Dendritic cell treated with granulocyte-macrophage colony-stimulating factor and Interleukin-4, amounts not matched to agents 40 ng/mL and 50 ng/mL, for 4 days (primary cell): ENCODE measurements around the gene UBA3.
A peak's percentile ranks its signal among the peaks of the same experiment; 100 is the strongest.

Experiments
- H3K27ac Mint-ChIP-seq: one replicate; pipeline ENCODE4 v1.8.0; 2022; ENCODE audit warnings: mild to moderate bottlenecking, mixed read lengths
- H3K27me3 Mint-ChIP-seq: one replicate; pipeline ENCODE4 v1.8.0; 2022; ENCODE audit warnings: mild to moderate bottlenecking, mixed read lengths
- H3K36me3 Mint-ChIP-seq: one replicate; pipeline ENCODE4 v1.8.0; 2022; ENCODE audit warnings: low read depth, mixed read lengths
- H3K4me1 Mint-ChIP-seq: one replicate; pipeline ENCODE4 v1.8.0; 2022; ENCODE audit warnings: low read depth, mixed read lengths
- H3K4me3 Mint-ChIP-seq: one replicate; pipeline ENCODE4 v1.8.0; 2022; ENCODE audit warnings: mild to moderate bottlenecking, moderate library complexity, mixed read lengths
- H3K9me3 Mint-ChIP-seq: one replicate; pipeline ENCODE4 v1.8.0; 2022; ENCODE audit warnings: mixed read lengths
- intact Hi-C: fragments of 100-400 bp; cut with micrococcal nuclease; formaldehyde crosslinking; loops from one replicate; pipeline ENCODE4 v1.15.0; 2022

The UBA3 gene

DNA sequence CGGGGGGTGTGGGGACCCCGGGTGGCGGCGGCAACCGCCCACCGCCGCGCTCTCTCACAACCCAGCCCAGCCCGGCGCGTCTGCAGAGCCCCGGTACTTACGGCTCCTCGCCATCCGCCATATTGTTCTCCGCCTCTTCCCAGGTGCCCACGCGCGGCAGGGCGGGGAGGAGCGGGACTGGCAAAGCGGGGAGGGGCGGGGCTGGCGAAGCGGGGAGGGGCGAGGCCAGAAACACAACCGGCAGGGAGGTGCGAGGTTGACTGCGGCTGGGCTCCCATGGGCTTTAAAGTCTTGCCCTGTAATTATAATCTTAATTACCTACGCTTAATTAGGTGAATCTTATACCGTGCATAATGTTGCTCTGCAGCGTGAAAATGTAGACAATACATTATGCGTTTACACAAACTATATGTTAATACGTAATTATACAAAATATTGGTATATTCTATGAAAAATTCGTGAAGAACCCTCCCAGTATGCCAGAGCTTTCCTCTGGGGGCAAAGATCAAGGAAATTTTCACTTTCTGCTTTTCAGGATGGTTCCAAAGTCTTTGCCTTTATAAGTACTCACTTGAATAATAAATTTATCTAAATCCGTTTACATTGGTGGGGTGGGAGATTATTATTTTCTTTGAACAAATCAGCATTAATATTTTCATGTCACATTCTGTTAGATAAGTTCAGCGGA is at the start of gene UBA3:
Gene UBA3 (minus strand): TSS at position 133 of the 688 bp plus-strand sequence. CDS start 12 bp downstream, at position 121.
- intact Hi-C loops, result loop anchor here (10.0 kb wide), 1 partner anchor 244 kb away; no protein-coding TSS in a partner anchor
- H3K9me3 Mint-ChIP-seq, result no peaks in the 10 kb centered on the region
- H3K4me1 Mint-ChIP-seq, result peaks cover 45% of the 10 kb centered on the region
- H3K4me3 Mint-ChIP-seq, result peak within 1 kb of the TSS; percentile 76
- H3K27me3 Mint-ChIP-seq, result no peaks in the 10 kb centered on the region
- H3K36me3 Mint-ChIP-seq, result peaks cover 34% of the 10 kb centered on the region
- H3K27ac Mint-ChIP-seq, result peak within 1 kb of the TSS; percentile 81

DNA sequence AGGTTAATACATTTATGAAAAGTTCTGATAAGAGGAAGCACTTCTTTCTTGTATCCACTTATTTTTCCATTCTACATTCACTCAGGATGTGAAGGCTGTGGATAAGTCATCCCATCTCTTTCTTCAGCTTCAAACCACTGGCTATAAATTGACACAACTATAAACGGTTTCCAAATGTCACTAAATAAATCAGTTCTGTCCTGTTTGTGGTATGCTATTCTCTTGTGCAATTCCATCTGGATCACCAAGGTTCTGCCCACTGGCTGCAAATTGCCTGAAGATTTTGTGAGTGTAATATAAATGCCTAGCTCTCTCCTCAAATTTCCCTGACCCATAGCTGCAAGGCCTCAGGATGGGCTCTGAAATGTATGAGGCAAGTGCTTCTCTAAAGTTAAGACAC is 49.4 kb upstream of the UBA3 start:
- peaks cover 7% of the 10 kb centered on the region for H3K9me3 Mint-ChIP-seq
- no peaks in the 10 kb centered on the region for H3K27me3 Mint-ChIP-seq
- H3K4me3 Mint-ChIP-seq, result no peak overlapping the region
- H3K36me3 Mint-ChIP-seq, result no peaks in the 10 kb centered on the region
- intact Hi-C loops, result no loop called here
- no peaks in the 10 kb centered on the region for H3K4me1 Mint-ChIP-seq
- no peak overlapping the region for H3K27ac Mint-ChIP-seq

DNA sequence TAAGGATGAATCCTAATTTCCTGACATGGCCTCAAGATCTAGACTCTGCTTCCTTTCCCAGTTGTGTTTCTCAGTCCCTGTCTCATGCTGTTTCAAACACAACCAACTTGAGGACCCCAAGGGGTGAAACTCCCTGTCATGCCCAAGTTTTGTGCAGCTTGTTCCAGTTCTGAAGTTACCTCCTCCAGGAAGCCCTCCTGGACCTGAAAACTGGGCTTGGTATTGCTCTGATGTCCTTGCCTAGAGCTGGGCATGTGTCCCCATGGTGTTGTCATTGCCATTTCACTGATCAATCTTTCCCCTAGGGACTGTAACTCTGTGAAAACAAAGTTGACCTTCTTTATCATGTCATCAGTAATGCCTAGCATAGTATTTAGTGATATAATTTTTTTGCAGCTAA is 48.3 kb upstream of the UBA3 start:
- intact Hi-C loops, result no loop called here
- no peak overlapping the region for H3K4me3 Mint-ChIP-seq
- H3K27ac Mint-ChIP-seq, result no peak overlapping the region

DNA sequence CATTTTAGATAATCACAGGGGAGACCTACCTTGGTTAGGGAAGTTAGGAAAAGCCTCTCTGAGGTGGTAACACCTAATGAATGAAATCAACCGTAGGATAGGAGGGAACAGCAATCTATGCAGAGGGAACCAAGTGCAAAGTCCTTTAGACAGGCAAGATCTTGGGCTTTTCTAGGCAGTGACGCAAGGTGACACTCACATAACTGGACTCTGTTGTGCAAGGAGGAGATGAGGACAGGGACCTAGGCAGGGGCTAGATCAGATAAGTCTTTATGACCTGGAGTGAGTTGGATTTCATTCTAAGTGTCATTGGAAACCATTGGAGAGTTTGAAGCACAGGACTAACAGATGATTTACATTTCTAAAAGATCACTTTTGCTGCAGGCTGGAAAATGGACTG is 46.8 kb upstream of the UBA3 start:
- no peaks in the 10 kb centered on the region for H3K9me3 Mint-ChIP-seq
- no peaks in the 10 kb centered on the region for H3K4me1 Mint-ChIP-seq
- intact Hi-C loops, result no loop called here
- H3K27me3 Mint-ChIP-seq, result no peaks in the 10 kb centered on the region
- H3K36me3 Mint-ChIP-seq, result no peaks in the 10 kb centered on the region
- H3K4me3 Mint-ChIP-seq, result no peak overlapping the region
- no peak overlapping the region for H3K27ac Mint-ChIP-seq

More for the DNA sequence above, 48.3 kb upstream of the UBA3 start:
- H3K36me3 Mint-ChIP-seq, result no peaks in the 10 kb centered on the region
- peaks cover 7% of the 10 kb centered on the region for H3K9me3 Mint-ChIP-seq
- H3K4me1 Mint-ChIP-seq, result no peaks in the 10 kb centered on the region
- no peaks in the 10 kb centered on the region for H3K27me3 Mint-ChIP-seq

DNA sequence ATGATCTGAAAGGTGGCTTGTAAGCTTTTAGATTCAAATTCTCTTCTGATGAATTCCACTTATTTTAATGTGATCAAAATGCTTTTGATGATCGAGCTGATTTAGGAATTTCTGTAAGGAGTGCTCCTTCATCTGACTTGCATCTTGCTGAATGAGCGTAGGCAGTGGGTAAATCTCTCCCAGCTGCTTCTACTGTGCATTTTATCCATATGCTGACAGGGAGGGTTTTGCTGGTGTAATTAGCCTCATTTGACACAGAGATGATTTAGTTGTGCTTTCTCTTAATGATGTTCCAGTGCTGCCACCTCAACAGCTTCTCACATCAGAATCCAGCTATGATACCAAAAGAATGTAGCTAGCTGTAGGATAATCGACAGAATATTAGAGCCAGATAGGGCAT is 46.1 kb upstream of the UBA3 start:
- intact Hi-C loops, result no loop called here
- Mint-ChIP-seq H3K4me3 (no peak overlapping the region), H3K36me3 (no peaks in the 10 kb centered on the region), H3K9me3 (no peaks in the 10 kb centered on the region), H3K27me3 (no peaks in the 10 kb centered on the region), H3K27ac (no peak overlapping the region), H3K4me1 (no peaks in the 10 kb centered on the region)

DNA sequence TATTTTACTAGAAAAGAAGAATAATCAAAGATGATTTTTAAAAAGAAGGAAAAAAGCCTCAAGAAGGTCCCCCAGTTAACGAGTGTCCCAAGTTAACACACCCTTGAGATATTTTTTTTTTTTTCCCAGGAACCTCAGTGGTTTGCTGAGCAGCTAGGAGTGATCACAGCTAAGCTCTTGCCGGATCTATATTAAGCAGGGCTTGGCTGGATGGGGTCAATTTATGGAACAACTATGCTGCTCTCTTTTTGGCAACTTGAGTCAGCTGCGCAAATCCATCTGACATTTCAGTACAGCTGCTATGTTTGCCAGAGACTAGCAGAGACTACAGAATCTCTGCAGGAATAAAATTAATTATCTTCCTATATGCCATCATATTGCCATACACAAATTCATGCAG is 42.2 kb upstream of the UBA3 start, which contains the start of gene LMOD3:
Gene LMOD3 (minus strand): TSS at position 193 of the 400 bp plus-strand sequence. CDS start 209 bp downstream, outside the sequence.
- Mint-ChIP-seq H3K4me1 (no peaks in the 10 kb centered on the region), H3K4me3 (no peak within 1 kb of the TSS), H3K9me3 (no peaks in the 10 kb centered on the region), H3K27me3 (no peaks in the 10 kb centered on the region), H3K36me3 (no peaks in the 10 kb centered on the region), H3K27ac (no peak within 1 kb of the TSS)
- intact Hi-C loops, result no loop called here

DNA sequence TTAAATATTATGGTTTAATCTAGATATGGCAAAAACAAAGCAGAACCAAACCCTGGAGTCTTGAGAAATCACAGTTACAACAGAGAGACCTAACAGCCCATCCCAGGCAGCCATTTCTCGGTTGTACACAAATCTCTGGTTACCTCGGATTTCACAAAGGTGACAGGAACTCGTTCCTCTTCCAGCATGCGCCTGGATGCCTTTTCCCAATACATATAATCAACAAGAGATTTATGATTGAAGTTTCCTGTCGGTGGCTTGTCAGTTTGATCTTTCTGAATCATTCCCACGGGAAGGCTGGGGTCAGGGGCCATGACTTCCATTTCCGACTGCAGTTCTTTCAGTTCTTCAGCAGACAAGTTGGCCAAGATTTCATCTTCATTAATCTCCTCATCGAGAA is 41.8 kb upstream of the UBA3 start:
- H3K4me1 Mint-ChIP-seq, result no peaks in the 10 kb centered on the region
- H3K27ac Mint-ChIP-seq, result no peak overlapping the region
- H3K4me3 Mint-ChIP-seq, result no peak overlapping the region
- H3K27me3 Mint-ChIP-seq, result no peaks in the 10 kb centered on the region
- intact Hi-C loops, result loop anchor here (2.0 kb wide), 1 partner anchor 549 kb away; no protein-coding TSS in a partner anchor
- H3K9me3 Mint-ChIP-seq, result no peaks in the 10 kb centered on the region
- H3K36me3 Mint-ChIP-seq, result no peaks in the 10 kb centered on the region

DNA sequence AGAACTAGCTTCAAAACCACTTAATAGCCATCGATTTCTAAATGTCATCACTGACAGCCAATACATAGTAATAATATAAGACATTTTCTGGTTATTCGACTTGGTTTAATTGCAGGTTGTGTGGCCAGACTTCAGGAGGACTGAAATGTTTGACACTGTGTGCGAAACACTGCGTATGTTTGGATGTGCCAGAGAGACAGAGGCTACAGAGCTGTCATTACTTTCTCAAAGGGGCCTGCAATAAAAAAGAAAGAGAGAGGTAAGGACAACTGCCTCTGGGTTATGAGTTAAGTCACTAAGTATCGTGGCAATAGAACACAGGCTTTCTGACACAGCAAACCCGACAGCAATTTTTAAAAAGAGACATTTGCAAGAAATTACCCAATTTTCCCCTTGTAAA is 41.3 kb upstream of the UBA3 start:
- H3K9me3 Mint-ChIP-seq, result no peaks in the 10 kb centered on the region
- H3K4me3 Mint-ChIP-seq, result no peak overlapping the region
- no peak overlapping the region for H3K27ac Mint-ChIP-seq
- no peaks in the 10 kb centered on the region for H3K4me1 Mint-ChIP-seq
- H3K36me3 Mint-ChIP-seq, result no peaks in the 10 kb centered on the region
- intact Hi-C loops, result loop anchor here (2.0 kb wide), 1 partner anchor 549 kb away; no protein-coding TSS in a partner anchor
- H3K27me3 Mint-ChIP-seq, result no peaks in the 10 kb centered on the region

DNA sequence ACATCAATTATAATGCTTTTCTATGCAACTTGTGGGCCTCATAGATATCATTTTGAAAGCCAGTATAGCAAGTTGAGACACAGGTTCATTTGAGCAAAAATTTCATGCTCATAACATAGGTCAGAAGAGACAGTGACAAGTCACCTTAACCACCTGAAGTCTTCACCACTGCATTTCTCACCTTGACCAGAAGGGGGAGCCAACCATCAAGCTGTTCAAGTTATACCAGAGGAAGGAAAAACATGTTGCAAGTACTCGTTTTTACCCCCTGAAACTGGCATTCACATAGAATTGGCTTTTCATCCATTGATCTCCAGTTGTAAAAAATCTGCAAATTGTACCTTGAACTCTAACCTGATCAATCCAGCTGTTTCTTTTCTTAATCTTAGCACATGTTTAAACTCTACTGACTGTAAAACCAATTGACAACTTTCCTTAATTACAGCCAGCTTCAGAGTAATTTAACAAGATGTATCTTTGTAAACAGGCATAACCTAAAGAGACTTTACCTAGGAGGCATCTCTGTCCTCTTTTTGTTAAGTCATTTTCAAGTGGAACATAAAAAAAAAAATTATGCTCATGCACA is 40.8 kb upstream of the UBA3 start:
- Mint-ChIP-seq H3K27me3 (no peaks in the 10 kb centered on the region), H3K9me3 (no peaks in the 10 kb centered on the region), H3K4me3 (no peak overlapping the region), H3K27ac (no peak overlapping the region), H3K4me1 (no peaks in the 10 kb centered on the region), H3K36me3 (no peaks in the 10 kb centered on the region)
- intact Hi-C loops, result loop anchor here (2.0 kb wide), 1 partner anchor 550 kb away; no protein-coding TSS in a partner anchor

DNA sequence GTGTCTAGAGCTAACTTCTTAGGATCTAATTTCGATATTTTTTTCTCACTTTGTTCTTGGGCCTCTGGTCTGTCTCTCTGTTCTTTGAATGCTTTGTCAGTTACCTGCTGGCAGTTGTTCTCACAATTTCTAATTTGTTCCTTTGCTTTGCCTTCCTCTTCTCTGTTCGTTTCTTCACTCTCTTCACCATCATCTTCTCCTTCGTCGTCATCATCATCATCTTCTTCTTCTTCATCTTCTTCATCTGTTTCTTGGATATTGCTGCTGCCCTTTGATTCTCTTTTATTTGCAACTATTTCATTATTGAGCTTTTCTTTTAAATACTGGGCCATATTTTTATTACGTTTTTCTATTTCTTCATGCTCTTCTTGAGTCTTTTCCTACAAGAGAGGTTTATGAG is 39.5 kb upstream of the UBA3 start:
- Mint-ChIP-seq H3K9me3 (no peaks in the 10 kb centered on the region), H3K27me3 (no peaks in the 10 kb centered on the region), H3K4me1 (no peaks in the 10 kb centered on the region), H3K4me3 (no peak overlapping the region), H3K36me3 (no peaks in the 10 kb centered on the region), H3K27ac (no peak overlapping the region)
- intact Hi-C loops, result loop anchor here (2.0 kb wide), 1 partner anchor 551 kb away; no protein-coding TSS in a partner anchor

DNA sequence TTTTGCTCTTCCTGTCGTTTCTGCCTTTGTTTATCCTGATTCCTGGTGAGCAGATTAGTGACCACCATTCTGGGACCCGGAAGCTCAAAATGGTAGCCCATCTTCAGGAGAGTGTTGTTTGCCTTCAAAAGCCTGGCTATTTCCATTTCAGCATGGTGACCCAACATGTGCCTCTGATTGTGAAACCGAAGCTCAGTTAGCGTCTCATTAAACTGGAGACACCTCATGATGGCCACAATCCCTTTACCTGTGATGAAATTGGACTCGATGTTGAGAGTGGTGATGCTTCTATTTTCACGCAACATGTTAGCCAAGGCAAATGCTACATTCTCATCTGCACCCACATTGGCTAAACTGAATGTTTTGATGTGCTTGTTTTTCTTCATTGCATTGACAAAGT is 39.0 kb upstream of the UBA3 start:
- H3K27ac Mint-ChIP-seq, result no peak overlapping the region
- H3K9me3 Mint-ChIP-seq, result no peaks in the 10 kb centered on the region
- no peak overlapping the region for H3K4me3 Mint-ChIP-seq
- H3K36me3 Mint-ChIP-seq, result no peaks in the 10 kb centered on the region
- intact Hi-C loops, result no loop called here
- H3K27me3 Mint-ChIP-seq, result no peaks in the 10 kb centered on the region
- H3K4me1 Mint-ChIP-seq, result no peaks in the 10 kb centered on the region

DNA sequence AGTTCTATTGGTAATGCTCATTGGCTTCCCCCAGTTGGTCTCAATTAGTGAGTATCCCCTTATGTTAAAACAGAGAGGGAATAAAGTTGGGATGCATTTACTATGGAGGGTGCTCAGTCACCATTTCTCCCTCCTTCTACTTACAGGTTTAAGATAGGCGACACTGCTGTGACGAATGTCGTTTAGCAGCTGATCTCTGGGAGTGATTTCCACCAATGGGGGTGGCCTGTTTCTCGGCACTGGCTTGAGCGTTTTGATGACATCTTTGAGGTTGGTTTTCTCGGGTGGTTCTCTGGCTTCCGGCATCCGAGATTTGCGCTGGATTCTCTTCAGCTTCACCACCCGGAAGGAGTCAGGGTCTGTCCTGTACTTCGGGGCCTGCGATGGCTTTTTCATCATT is 38.4 kb upstream of the UBA3 start:
- Mint-ChIP-seq H3K4me1 (no peaks in the 10 kb centered on the region), H3K27ac (no peak overlapping the region), H3K9me3 (no peaks in the 10 kb centered on the region), H3K36me3 (no peaks in the 10 kb centered on the region), H3K4me3 (no peak overlapping the region), H3K27me3 (no peaks in the 10 kb centered on the region)
- intact Hi-C loops, result no loop called here

DNA sequence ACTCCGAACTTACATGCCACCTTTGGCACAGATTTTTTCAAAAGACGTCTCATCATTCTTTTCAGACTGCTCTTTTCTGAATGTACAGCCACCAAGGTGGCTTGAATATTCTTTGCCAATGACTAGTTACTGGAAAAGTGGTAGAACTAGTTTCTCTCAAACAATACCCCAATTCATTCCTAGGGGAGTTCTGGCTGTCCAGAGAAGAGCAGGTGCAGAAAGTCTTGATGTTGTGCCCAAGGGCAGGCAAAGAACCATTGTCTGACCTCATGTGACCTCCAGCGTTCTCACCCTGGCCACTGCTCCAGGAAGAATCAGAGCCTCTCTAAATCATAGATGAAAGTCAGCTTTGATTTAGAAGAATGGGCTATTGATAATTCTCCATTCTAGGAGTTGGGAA is 36.7 kb upstream of the UBA3 start:
- no peaks in the 10 kb centered on the region for H3K9me3 Mint-ChIP-seq
- no peak overlapping the region for H3K27ac Mint-ChIP-seq
- H3K4me3 Mint-ChIP-seq, result no peak overlapping the region
- no peaks in the 10 kb centered on the region for H3K36me3 Mint-ChIP-seq
- intact Hi-C loops, result no loop called here
- no peaks in the 10 kb centered on the region for H3K27me3 Mint-ChIP-seq
- no peaks in the 10 kb centered on the region for H3K4me1 Mint-ChIP-seq

DNA sequence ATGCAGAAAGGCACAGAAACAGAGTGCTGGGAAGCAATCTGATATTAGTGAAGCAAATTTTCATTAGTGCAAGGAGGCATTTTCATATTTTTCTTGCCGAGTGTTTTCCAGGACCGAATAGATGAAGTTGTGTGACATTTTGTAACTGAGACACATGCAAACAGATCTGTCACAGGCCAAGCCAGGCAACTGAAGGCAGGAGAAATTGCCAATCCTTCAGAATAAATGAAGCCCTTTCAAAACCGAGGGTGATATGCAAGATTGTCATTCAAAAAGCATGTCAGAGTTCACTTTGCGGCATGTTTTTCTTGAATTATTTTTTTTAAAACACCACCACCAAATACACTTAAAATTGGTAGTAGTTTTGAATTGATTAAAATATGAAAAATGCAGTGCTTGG is 36.0 kb upstream of the UBA3 start:
- H3K9me3 Mint-ChIP-seq, result no peaks in the 10 kb centered on the region
- intact Hi-C loops, result no loop called here
- H3K27me3 Mint-ChIP-seq, result no peaks in the 10 kb centered on the region
- no peaks in the 10 kb centered on the region for H3K4me1 Mint-ChIP-seq
- no peak overlapping the region for H3K4me3 Mint-ChIP-seq
- no peak overlapping the region for H3K27ac Mint-ChIP-seq
- H3K36me3 Mint-ChIP-seq, result no peaks in the 10 kb centered on the region
